Hepatocyte (in vitro differentiated cells): Measurements from ENCODE around the gene TSPEAR. TPM values are rescaled to one million over a fixed set of nuclear protein-coding genes. Genes with fewer than 3 reads are reported as not detected.

Experiments used
- DNase-seq: peaks from one replicate; pipeline ENCODE4 v3.0.0-alpha.2; 2016; ENCODE audit warnings: low spot score
- H2AFZ ChIP-seq: fragments of 200-600 bp; sonication (generic); 2 replicates; pipeline ENCODE4 v1.6.0; 2016; ENCODE audit warnings: antibody characterized with exemption, mild to moderate bottlenecking
- H3K27ac ChIP-seq: fragments of 200-600 bp; sonication (generic); 2 replicates; pipeline ENCODE4 v1.5.1; 2016; ENCODE audit warnings: mild to moderate bottlenecking
- H3K27me3 ChIP-seq: fragments of 200-600 bp; sonication (generic); 2 replicates; pipeline ENCODE4 v1.6.1; 2016
- H3K36me3 ChIP-seq: fragments of 200-600 bp; sonication (generic); replicated peaks from 2 replicates; pipeline ENCODE4 v1.5.1; 2016; ENCODE audit warnings: low read depth; ENCODE audit not compliant: insufficient read depth
- H3K4me1 ChIP-seq: fragments of 200-600 bp; sonication (generic); 2 replicates; pipeline ENCODE4 v1.5.1; 2016; ENCODE audit warnings: mild to moderate bottlenecking, moderate library complexity; ENCODE audit not compliant: insufficient read depth
- H3K4me2 ChIP-seq: fragments of 200-600 bp; sonication (generic); 2 replicates; pipeline ENCODE4 v1.6.0; 2016
- H3K4me3 ChIP-seq: fragments of 200-600 bp; sonication (generic); 2 replicates; pipeline ENCODE4 v1.5.1; 2016; ENCODE audit warnings: mild to moderate bottlenecking
- H3K79me2 ChIP-seq: fragments of 200-600 bp; sonication (generic); 2 replicates; pipeline ENCODE4 v1.6.0; 2017; ENCODE audit warnings: mild to moderate bottlenecking
- H3K9me2 ChIP-seq: fragments of 200-600 bp; sonication (generic); replicated peaks from 2 replicates; pipeline ENCODE4 v1.6.0; 2017; ENCODE audit warnings: mild to moderate bottlenecking; ENCODE audit not compliant: insufficient read depth
- H3K9me3 ChIP-seq: fragments of 200-600 bp; sonication (generic); 2 replicates; pipeline ENCODE4 v1.5.1; 2016; ENCODE audit warnings: low read depth, mild to moderate bottlenecking
- H4K20me1 ChIP-seq: fragments of 200-600 bp; sonication (generic); 2 replicates; pipeline ENCODE4 v1.6.0; 2016; ENCODE audit warnings: mild to moderate bottlenecking; ENCODE audit not compliant: insufficient read depth, poor library complexity, severe bottlenecking
- CTCF ChIP-seq: fragments of 200-600 bp; sonication (generic); IDR thresholded peaks from 2 replicates; pipeline ENCODE4 v1.5.1; 2016; ENCODE audit warnings: antibody characterized with exemption, mild to moderate bottlenecking; ENCODE audit not compliant: poor library complexity
- EZH2 ChIP-seq: fragments of 200-600 bp; sonication (generic); IDR thresholded peaks from 2 replicates; pipeline ENCODE4 v1.6.1; 2016; ENCODE audit warnings: antibody characterized with exemption, mild to moderate bottlenecking, borderline replicate concordance
- EZH2phosphoT487 ChIP-seq: fragments of 200-600 bp; sonication (generic); IDR thresholded peaks from one replicate; pipeline ENCODE4 v1.6.1; 2018; ENCODE audit warnings: antibody characterized with exemption, mild to moderate bottlenecking, low read depth, moderate library complexity; ENCODE audit not compliant: unreplicated experiment, severe bottlenecking
- WGBS: methylation state at CpG from one replicate; pipeline ENCODE4 v1.1.6; 2016; ENCODE audit warnings: low lambda C conversion rate; ENCODE audit errors: missing lambda C conversion rate; 5-methylcytosine and 5-hydroxymethylcytosine counted together
- polyA plus RNA-seq: library from polyadenylated mRNA; unstranded; fragments of >200 nt; fragmentation: Nextera tagmentation; extraction: Ambion mirVana; gene quantifications from 2 replicates; pipeline ENCODE4 v1.2.1, GENCODE V29; 2016
- total RNA-seq: library from RNA; depleted of rRNA; stranded (reverse); fragments of >200 nt; gene quantifications from 2 replicates; pipeline ENCODE4 v1.2.3, GENCODE V29; 2014

TSPEAR gene
- total and polyA plus RNA-seq, 2 experiments from 2014 or later: 0.35 TPM; not detected in 1

GRCh38 chr21:44527983-44528633 is 183.3 kb downstream of the TSPEAR start:
- Histone ChIP-seq H3K79me2 (no peaks in the 10 kb centered on the region), H3K9me2 (no peaks in the 10 kb centered on the region), H3K4me2 (no peak overlapping the region), H4K20me1 (no peaks in the 10 kb centered on the region), H3K36me3 (no peaks in the 10 kb centered on the region), H3K4me1 (no peaks in the 10 kb centered on the region), H3K27me3 (no peaks in the 10 kb centered on the region), H2AFZ (no peak overlapping the region), H3K9me3 (no peaks in the 10 kb centered on the region), H3K4me3 (no peak overlapping the region), H3K27ac (no peak overlapping the region)
- no peak for DNase-seq
- TF ChIP-seq EZH2phosphoT487: no peak
- 90% methylated on average over 18 of the region's 18 CpGs for WGBS

GRCh38 chr21:44527156-44527982 is 184.0 kb downstream of the TSPEAR start:
- Histone ChIP-seq H3K36me3 (no peaks in the 10 kb centered on the region), H3K4me2 (no peak overlapping the region)
- WGBS: 95% methylated on average over 36 of the region's 37 CpGs

GRCh38 chr21:44526096-44526997 is 185.0 kb downstream of the TSPEAR start:
- Histone ChIP-seq H2AFZ (no peak overlapping the region), H3K36me3 (no peaks in the 10 kb centered on the region), H3K4me2 (no peak overlapping the region), H3K9me3 (no peaks in the 10 kb centered on the region), H3K4me1 (no peaks in the 10 kb centered on the region), H3K4me3 (no peak overlapping the region), H3K27me3 (no peaks in the 10 kb centered on the region), H4K20me1 (no peaks in the 10 kb centered on the region), H3K27ac (no peak overlapping the region), H3K79me2 (no peaks in the 10 kb centered on the region), H3K9me2 (no peaks in the 10 kb centered on the region)
- DNase-seq: no peak
- no peak for TF ChIP-seq EZH2phosphoT487
- WGBS: 91% methylated on average over 12 of the region's 12 CpGs

More at GRCh38 chr21:44527156-44527982, 184.0 kb downstream of the TSPEAR start:
- H3K27me3 ChIP-seq: no peaks in the 10 kb centered on the region
- H3K9me2 ChIP-seq: no peaks in the 10 kb centered on the region
- no peaks in the 10 kb centered on the region for H4K20me1 ChIP-seq
- H3K27ac ChIP-seq: no peak overlapping the region
- H3K4me3 ChIP-seq: no peak overlapping the region
- H3K4me1 ChIP-seq: no peaks in the 10 kb centered on the region
- H3K79me2 ChIP-seq: no peaks in the 10 kb centered on the region
- TF ChIP-seq EZH2phosphoT487 (no peak), CTCF (no peak), EZH2 (no peak)
- H2AFZ ChIP-seq: no peak overlapping the region
- no peak for DNase-seq
- H3K9me3 ChIP-seq: no peaks in the 10 kb centered on the region

GRCh38 chr21:44525391-44526095 is 185.8 kb downstream of the TSPEAR start:
- WGBS: 94% methylated on average over 20 of the region's 20 CpGs

More at GRCh38 chr21:44525391-44526095, 185.8 kb downstream of the TSPEAR start:
- Histone ChIP-seq H2AFZ (no peak overlapping the region), H3K4me2 (no peak overlapping the region), H3K79me2 (no peaks in the 10 kb centered on the region), H3K9me3 (no peaks in the 10 kb centered on the region), H3K9me2 (no peaks in the 10 kb centered on the region), H3K36me3 (no peaks in the 10 kb centered on the region), H3K4me3 (no peak overlapping the region), H4K20me1 (no peaks in the 10 kb centered on the region), H3K4me1 (no peaks in the 10 kb centered on the region), H3K27me3 (no peaks in the 10 kb centered on the region), H3K27ac (no peak overlapping the region)
- DNase-seq: no peak
- no peak for TF ChIP-seq EZH2
- TF ChIP-seq CTCF: no peak
- TF ChIP-seq EZH2phosphoT487: no peak
